ENCODE data around the gene CCL14.

The CCL14 gene

DNA sequence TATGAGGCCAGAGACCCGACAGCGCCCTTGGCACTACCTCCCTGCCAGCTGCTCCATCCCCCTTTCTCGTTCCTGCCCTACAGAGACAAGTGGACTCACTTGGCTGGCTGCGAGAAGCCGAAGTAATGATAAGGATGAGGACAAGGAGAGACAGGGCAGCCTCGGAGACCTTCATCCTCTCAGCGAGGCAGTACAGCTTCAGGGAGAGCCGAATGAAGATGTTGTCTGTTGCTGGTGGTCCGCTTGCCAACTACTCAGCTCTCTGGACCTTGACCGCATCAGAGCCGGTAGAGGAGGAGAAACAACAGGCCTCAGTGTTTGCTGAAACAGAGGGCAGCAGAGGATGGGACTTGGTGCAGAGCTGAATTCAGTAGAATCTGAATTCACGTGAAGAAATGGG is 5.3 kb downstream of the CCL14 start, which contains the start of gene CCL16:
Gene CCL16, minus strand, starts transcription at position 252 of the 400 bp plus-strand sequence. Its CDS starts 77 bp downstream, at position 175.
- peaks cover 15 to 23% of the 10 kb centered on the region in 2 donors for H3K4me1 Mint-ChIP-seq (ENCODE audit: low read depth in 2 of 2)
- H3K4me3 Mint-ChIP-seq: peak within 1 kb of the TSS in 1 of 2 donors; percentile 30
- peaks cover 2% of the 10 kb centered on the region for H3K36me3 Mint-ChIP-seq (ENCODE audit: insufficient read depth)
- no peak for ATAC-seq (replicated peaks)
- DNase-seq: no peak
- H3K9me3 Mint-ChIP-seq: no peaks in the 10 kb centered on the region
- H3K27me3 Mint-ChIP-seq: no peaks in the 10 kb centered on the region
- H3K27ac Mint-ChIP-seq: peak within 1 kb of the TSS in 1 of 2 donors; percentile 63

DNA sequence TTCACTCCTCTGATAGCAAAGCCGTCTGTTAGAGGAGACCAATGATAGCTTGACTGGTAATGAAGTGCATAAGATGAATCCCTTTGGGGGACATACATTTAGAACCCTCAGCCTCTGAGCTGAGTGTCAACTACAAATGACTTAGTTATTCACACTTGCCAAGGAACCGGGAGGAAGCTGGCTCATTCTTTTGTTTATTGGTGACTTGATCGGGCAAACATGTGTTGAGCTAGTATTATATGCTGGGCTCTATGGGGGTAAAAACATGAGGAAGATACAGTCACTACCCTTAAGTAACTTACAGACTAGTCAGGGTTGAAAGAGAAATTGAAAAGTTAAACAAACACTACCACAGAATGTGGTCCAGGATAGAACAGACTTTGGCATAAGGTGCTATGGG is 8.2 kb downstream of the CCL14 start:
- Mint-ChIP-seq H3K27me3 (no peaks in the 10 kb centered on the region), H3K36me3 (ENCODE audit: insufficient read depth) (no peaks in the 10 kb centered on the region), H3K4me1 (ENCODE audit: low read depth in 2 of 2) (peaks cover 18 to 20% of the 10 kb centered on the region in 2 donors), H3K27ac (no peak overlapping the region), H3K4me3 (no peak overlapping the region), H3K9me3 (no peaks in the 10 kb centered on the region)
- ATAC-seq (replicated peaks) (no peak), DNase-seq (no peak)

DNA sequence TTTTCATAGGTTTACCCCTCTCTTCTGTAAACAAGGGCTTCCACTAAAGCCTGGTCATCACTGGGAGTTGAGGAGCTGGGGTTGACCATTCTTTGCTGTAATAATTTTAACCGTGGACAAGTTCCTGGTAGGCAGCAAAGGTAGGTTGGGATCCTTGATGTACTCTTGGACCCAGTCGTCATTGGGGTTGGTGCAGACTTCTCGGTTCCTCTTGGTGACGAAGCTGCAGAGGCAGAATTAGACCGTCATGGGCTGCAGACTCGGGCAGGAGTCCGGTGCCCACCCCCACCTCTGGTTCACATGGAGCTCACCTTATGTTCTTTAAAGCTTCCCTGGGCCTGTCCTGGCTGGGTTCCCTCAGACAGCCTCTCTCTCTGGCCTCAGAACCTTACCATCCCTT is 9.0 kb downstream of the CCL14 start:
- Mint-ChIP-seq H3K27me3 (no peaks in the 10 kb centered on the region), H3K27ac (peak overlapping the region in 1 of 2 donors; percentile 53), H3K4me3 (no peak overlapping the region), H3K4me1 (ENCODE audit: low read depth in 2 of 2) (peaks cover 18% of the 10 kb centered on the region in 2 donors), H3K9me3 (no peaks in the 10 kb centered on the region), H3K36me3 (ENCODE audit: insufficient read depth) (no peaks in the 10 kb centered on the region)
- DNase-seq (no peak), ATAC-seq (replicated peaks) (no peak)

DNA sequence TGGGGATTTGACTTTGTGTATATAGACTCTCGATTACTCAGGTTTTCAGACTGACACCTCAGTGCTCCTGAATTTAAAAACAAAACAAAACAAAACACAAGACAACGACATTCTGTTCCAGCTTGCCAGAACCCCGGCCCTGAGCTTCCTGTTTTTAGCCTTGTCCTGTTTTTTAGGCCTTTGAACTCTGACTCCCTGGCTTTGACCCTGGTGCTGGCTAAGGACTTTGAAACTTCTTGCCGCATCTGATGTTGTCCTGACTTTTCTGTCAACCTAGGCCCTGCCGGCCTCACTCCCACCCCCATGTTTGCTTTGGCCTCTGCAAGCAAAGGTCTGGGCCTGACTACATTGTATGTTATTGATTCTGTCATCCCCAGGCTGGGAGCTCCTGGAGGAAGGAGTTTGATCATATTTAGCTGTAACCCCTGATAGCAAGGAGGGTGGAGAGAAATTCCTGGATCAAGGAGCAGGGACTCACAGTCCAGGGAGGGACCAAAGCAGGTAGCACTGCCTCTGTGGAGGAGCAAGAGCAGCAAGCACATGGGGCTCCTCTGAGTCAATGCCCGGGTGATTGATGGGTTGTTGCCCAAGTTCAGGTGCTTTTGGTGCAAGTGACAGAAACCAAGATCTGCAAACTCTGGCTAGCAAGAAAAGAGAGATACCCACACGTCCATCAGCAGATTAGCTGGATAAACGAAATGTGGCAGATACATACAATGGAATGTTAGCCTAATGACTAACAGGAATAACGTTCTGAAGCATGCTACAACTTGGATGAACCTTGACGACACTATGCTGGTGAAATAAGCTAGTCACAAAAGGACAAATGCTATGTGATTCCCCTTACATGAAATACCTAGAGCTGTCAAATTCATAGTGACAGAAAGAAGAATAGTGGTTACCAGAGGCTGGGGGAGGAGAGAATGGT is 12.9 kb downstream of the CCL14 start:
- DNase-seq: no peak
- ATAC-seq (replicated peaks): no peak
- H3K4me1 Mint-ChIP-seq (ENCODE audit: low read depth in 2 of 2): peaks cover 13 to 23% of the 10 kb centered on the region in 2 donors
- H3K27me3 Mint-ChIP-seq: no peaks in the 10 kb centered on the region
- no peaks in the 10 kb centered on the region for H3K9me3 Mint-ChIP-seq
- H3K27ac Mint-ChIP-seq: peak overlapping the region in 1 of 2 donors; percentile 56
- H3K4me3 Mint-ChIP-seq: no peak overlapping the region
- H3K36me3 Mint-ChIP-seq (ENCODE audit: insufficient read depth): no peaks in the 10 kb centered on the region

DNA sequence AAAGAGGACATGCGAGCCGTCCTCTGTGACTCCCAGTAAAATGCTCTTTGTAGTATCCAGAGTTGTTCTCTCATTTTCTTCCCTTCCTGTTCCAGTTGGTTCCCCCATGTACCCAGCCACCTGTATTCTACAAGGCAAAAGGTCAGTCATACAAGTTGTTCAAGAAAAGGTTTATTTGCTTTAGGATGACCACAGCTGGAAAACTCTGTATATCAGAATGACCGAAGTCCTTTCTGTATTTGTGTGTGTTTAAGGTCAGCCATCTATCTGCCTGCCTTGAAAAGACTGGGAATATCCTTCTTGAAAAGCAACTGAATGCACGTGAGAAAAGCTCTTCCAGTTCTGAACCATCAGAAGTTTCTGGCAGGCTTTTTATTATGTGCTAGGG is 13.6 kb downstream of the CCL14 start:
- H3K27me3 Mint-ChIP-seq: no peaks in the 10 kb centered on the region
- no peak overlapping the region for H3K4me3 Mint-ChIP-seq

DNA sequence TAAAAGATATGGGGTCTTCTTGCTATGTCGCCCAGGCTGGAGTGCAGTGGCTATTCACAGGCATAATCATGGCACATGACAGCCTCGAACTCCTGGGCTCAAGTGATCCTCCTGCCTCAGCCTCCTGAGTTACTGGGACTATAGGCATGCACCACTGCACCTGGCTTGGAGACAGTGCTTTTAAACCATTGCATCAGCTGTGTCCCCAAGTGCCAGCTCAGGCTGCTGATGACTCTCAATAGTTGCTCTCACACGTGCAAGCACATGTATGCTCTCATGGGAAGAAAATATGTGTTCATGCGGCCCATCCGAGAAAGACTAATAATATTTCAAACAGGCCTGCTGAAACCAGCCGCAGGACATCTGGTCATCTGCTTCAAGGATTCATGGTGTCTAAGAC is 14.0 kb downstream of the CCL14 start:
- H3K27ac Mint-ChIP-seq: no peak overlapping the region
- no peak overlapping the region for H3K4me3 Mint-ChIP-seq
- peaks cover 11 to 19% of the 10 kb centered on the region in 2 donors for H3K4me1 Mint-ChIP-seq (ENCODE audit: low read depth in 2 of 2)
- no peak for DNase-seq
- no peak for ATAC-seq (replicated peaks)
- no peaks in the 10 kb centered on the region for H3K9me3 Mint-ChIP-seq
- H3K27me3 Mint-ChIP-seq: no peaks in the 10 kb centered on the region
- no peaks in the 10 kb centered on the region for H3K36me3 Mint-ChIP-seq (ENCODE audit: insufficient read depth)

More for the DNA sequence above, 13.6 kb downstream of the CCL14 start:
- Mint-ChIP-seq H3K9me3 (no peaks in the 10 kb centered on the region), H3K4me1 (ENCODE audit: low read depth in 2 of 2) (peaks cover 13 to 22% of the 10 kb centered on the region in 2 donors), H3K27ac (no peak overlapping the region), H3K36me3 (ENCODE audit: insufficient read depth) (no peaks in the 10 kb centered on the region)
- ATAC-seq (replicated peaks): no peak
- DNase-seq: no peak

DNA sequence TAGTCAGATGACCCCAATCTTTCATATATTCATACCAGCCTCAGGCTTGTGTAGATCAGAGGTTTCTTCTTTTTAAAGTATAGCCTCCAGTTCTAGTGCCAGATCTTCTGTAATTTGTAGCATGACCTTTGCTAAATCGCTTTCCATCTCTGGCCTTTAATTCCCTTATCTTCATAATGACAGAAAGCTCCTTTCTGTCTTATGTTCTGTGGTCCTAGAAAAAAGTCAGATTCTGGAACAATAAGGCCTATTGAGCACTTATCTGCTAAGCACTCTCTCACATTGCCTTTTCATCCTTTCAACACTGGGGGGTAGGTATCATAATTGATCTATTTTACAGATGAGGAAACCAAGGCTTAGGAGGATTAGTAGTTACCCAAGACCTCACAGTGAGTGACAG is 14.5 kb downstream of the CCL14 start:
- no peaks in the 10 kb centered on the region for H3K36me3 Mint-ChIP-seq (ENCODE audit: insufficient read depth)
- H3K4me3 Mint-ChIP-seq: no peak overlapping the region
- no peak for DNase-seq
- ATAC-seq (replicated peaks): no peak
- H3K4me1 Mint-ChIP-seq (ENCODE audit: low read depth in 2 of 2): peaks cover 11 to 19% of the 10 kb centered on the region in 2 donors
- H3K27ac Mint-ChIP-seq: no peak overlapping the region
- H3K27me3 Mint-ChIP-seq: no peaks in the 10 kb centered on the region
- H3K9me3 Mint-ChIP-seq: no peaks in the 10 kb centered on the region

DNA sequence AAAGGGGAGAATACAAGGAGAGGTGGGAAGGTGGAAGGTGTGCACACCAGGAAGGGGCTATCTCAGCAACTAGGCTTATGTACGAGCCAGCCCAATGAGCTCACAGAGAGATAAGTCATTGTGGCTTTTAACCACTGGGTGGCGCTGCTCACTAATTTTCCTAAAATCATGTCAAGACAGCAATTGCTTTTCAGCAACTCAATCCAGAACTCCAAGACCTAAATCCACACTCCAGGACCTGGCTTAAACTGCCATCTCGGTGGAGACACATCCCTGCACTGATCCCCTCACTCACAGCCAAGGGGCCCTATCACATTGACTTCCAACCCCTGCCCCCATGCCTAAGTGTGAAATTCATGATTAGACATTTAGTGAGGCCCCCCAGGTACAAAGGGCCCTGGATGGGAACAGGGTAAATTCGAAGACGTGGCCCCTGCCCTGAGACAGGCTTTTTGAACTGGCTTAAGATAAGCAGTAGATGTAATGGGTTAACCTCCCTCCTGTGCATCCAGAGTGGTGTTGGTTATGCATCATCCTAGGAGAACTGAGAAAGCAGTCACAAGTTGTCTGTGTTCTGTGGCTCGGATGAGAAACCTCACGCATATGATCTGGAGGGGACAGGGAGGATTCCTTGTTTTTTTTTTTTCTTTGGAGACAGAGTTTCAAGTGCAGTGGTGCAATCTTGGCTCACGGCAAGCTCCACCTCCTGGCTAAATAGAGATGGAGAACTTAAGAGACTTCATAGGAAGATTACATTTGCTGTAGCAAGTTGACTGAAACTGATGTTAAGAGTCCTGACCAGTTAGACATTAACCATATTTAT is 16.8 kb downstream of the CCL14 start:
- Mint-ChIP-seq H3K9me3 (no peaks in the 10 kb centered on the region), H3K27me3 (no peaks in the 10 kb centered on the region), H3K36me3 (ENCODE audit: insufficient read depth) (no peaks in the 10 kb centered on the region), H3K4me3 (no peak overlapping the region), H3K4me1 (ENCODE audit: low read depth in 2 of 2) (peaks cover 6 to 10% of the 10 kb centered on the region in 2 donors), H3K27ac (peak overlapping the region in 1 of 2 donors; percentile 19)
- ATAC-seq (replicated peaks) (peak; percentile 69), DNase-seq (peak; percentile 77 to 86 (median 84))

DNA sequence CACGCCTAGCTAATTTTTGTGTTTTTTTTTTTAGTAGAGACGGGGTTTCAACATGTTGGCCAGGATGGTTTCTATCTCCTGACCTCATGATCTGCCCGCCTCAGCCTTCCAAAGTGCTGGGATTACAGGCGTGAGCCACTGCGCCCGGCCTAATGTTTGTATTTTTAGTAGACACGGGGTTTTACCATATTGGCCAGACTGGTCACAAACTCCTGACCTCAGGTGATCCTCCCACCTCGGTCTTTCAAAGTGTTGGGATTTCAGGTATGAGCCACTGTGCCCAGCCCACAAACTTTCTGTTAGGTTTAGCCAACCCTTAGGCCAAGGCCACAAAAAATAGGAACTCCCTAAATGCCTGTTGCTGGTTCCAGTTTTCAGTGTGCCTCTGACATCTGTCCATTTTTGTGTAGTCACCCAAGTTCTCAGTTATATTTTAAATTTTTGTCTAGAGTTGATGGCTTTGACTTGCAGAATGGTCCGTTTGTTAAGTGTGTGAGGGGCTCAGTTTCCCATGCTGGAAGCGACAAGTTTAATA is 17.9 kb downstream of the CCL14 start:
- no peak for ATAC-seq (replicated peaks)
- DNase-seq: no peak
- Mint-ChIP-seq H3K4me3 (no peak overlapping the region), H3K4me1 (ENCODE audit: low read depth in 2 of 2) (peaks cover 6 to 10% of the 10 kb centered on the region in 2 donors), H3K9me3 (no peaks in the 10 kb centered on the region), H3K36me3 (ENCODE audit: insufficient read depth) (no peaks in the 10 kb centered on the region), H3K27ac (no peak overlapping the region), H3K27me3 (no peaks in the 10 kb centered on the region)

DNA sequence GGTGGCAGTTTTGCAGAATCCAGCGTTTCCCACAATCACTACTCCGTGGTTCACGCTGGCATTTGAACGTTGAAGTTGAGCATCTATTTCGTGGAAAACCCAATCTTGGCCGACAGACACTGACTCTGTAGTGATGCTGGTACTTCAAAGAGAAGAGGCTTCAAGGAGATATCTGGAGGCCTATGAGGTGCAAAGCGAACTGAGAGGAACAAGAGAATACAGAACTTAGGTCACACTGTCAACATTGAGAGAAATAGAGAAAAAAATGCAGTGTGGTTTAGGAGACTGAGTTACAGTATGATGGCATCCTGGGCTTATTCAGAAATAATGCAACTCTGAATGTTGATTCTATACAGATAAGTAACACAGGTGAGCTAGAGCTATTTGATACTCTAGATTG is 21.3 kb downstream of the CCL14 start:
- ATAC-seq (replicated peaks) (no peak), DNase-seq (no peak)
- Mint-ChIP-seq H3K4me1 (ENCODE audit: low read depth in 2 of 2) (peaks cover 6 to 10% of the 10 kb centered on the region in 2 donors), H3K9me3 (no peaks in the 10 kb centered on the region), H3K4me3 (no peak overlapping the region), H3K27me3 (no peaks in the 10 kb centered on the region), H3K36me3 (ENCODE audit: insufficient read depth) (no peaks in the 10 kb centered on the region), H3K27ac (no peak overlapping the region)

DNA sequence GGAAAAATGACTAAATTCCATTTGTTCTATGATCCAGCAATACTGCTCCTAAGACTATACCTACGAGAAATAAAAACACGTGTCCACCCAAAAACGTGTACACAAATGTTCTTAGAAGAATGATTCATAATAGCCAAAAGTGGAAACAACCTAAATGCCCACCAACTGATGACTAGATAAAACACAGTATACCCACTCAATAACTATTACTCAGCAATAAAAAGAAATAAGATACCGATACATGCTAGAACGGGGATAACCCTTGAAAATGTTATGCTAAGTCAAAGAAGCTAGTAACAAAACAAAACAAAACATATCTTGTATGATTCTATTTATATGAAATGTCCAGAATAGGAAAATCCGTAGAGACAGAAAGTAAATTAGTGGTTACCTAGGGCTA is 22.9 kb downstream of the CCL14 start:
- Mint-ChIP-seq H3K4me1 (ENCODE audit: low read depth in 2 of 2) (no peaks in the 10 kb centered on the region), H3K9me3 (no peaks in the 10 kb centered on the region), H3K27ac (no peak overlapping the region), H3K27me3 (no peaks in the 10 kb centered on the region), H3K36me3 (ENCODE audit: insufficient read depth) (no peaks in the 10 kb centered on the region), H3K4me3 (no peak overlapping the region)
- DNase-seq: no peak
- no peak for ATAC-seq (replicated peaks)

DNA sequence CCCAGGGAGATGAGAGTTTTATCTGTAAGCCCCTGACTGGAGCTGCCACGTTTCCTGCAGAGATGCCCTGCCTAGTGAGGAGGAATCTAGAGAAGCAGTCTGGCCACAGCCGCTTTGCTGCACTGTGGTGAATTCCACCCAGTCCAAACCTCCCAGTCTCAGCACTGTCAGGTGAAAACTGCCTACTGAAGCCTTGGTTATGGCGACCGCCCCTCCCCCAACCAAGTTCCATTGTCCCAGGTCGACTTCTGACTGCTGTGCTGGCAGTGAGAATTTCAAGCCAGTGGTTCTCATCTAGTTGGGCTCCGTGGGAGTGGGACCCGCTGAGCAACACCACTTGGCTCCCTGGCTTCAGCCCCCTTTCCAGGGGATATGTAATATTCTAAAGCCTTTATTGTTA is 32.8 kb downstream of the CCL14 start:
- ATAC-seq (replicated peaks): no peak
- DNase-seq: no peak

DNA sequence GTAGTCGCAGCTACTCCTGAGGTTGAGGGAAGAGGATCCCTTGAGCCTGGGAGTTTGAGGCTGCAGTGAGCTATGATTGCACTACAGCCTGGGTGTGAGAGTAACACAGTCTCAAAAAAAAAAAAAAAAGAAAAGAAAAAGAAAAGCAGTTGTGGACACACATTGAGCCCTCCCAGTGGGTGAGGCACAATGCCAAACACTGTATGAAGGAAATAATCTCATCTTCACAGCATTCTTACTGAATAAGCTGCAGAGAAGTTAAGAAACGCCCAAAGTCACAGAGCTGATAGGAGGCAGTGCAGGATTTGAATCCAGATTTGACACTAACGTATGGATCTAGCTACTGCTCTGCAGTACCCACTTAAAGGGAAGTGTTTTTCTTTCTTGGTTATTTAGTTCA is 37.1 kb downstream of the CCL14 start:
- H3K27me3 Mint-ChIP-seq: no peaks in the 10 kb centered on the region
- H3K36me3 Mint-ChIP-seq (ENCODE audit: insufficient read depth): no peaks in the 10 kb centered on the region
- H3K27ac Mint-ChIP-seq: no peak overlapping the region
- H3K4me3 Mint-ChIP-seq: no peak overlapping the region
- ATAC-seq (replicated peaks) (no peak), DNase-seq (no peak)
- H3K4me1 Mint-ChIP-seq (ENCODE audit: low read depth in 2 of 2): no peaks in the 10 kb centered on the region
- H3K9me3 Mint-ChIP-seq: no peaks in the 10 kb centered on the region

More for the DNA sequence above, 32.8 kb downstream of the CCL14 start:
- no peak overlapping the region for H3K27ac Mint-ChIP-seq
- no peaks in the 10 kb centered on the region for H3K36me3 Mint-ChIP-seq (ENCODE audit: insufficient read depth)
- no peaks in the 10 kb centered on the region for H3K9me3 Mint-ChIP-seq
- H3K4me3 Mint-ChIP-seq: no peak overlapping the region
- H3K4me1 Mint-ChIP-seq (ENCODE audit: low read depth in 2 of 2): no peaks in the 10 kb centered on the region
- no peaks in the 10 kb centered on the region for H3K27me3 Mint-ChIP-seq
